OCI-LY3 (cell line): Measurements from ENCODE around the gene CDT1.

Source experiments
- H2AFZ ChIP-seq: fragments of 200-600, 300-600 bp; shearing (Covaris generic); 2 replicates; pipeline ENCODE4 v1.6.0; 2014; ENCODE audit warnings: antibody characterized with exemption, low read depth, low read length
- H3K27ac ChIP-seq: fragments of 200-600, 300-600 bp; sonication (generic); 2 replicates; pipeline ENCODE4 v1.5.1; 2014; ENCODE audit warnings: mild to moderate bottlenecking, low read length, moderate library complexity, mixed read lengths
- H3K27me3 ChIP-seq: fragments of 200-600, 300-600 bp; sonication (generic); 2 replicates; pipeline ENCODE4 v1.6.1; 2014; ENCODE audit warnings: low read depth, low read length, mixed read lengths
- H3K36me3 ChIP-seq: fragments of 200-600, 300-600 bp; sonication (generic); replicated peaks from 2 replicates; pipeline ENCODE3; 2014; ENCODE audit warnings: low read depth, low read length, mixed read lengths
- H3K4me1 ChIP-seq: fragments of 300-600, 200-600 bp; sonication (generic); 2 replicates; pipeline ENCODE4 v1.6.1; 2014; ENCODE audit warnings: low read length, mixed read lengths
- H3K4me2 ChIP-seq: fragments of 200-600, 300-600 bp; sonication (generic); 2 replicates; pipeline ENCODE4 v1.6.1; 2014; ENCODE audit warnings: low read length, mixed read lengths
- H3K4me3 ChIP-seq: fragments of 300-600, 200-600 bp; sonication (generic); 2 replicates; pipeline ENCODE4 v1.5.1; 2014; ENCODE audit warnings: antibody characterized with exemption, mild to moderate bottlenecking, low read length, moderate library complexity
- H3K79me2 ChIP-seq: fragments of 300-600, 200-600 bp; shearing (Covaris generic); 2 replicates; pipeline ENCODE4 v1.6.1; 2014; ENCODE audit warnings: mild to moderate bottlenecking, low read length, mixed read lengths
- H3K9ac ChIP-seq: fragments of 300-600, 200-600 bp; shearing (Covaris generic); 2 replicates; pipeline ENCODE4 v1.6.0; 2014; ENCODE audit warnings: mild to moderate bottlenecking, low read length, moderate library complexity
- H3K9me3 ChIP-seq: fragments of 200-600, 300-600 bp; shearing (Covaris generic); 2 replicates; pipeline ENCODE4 v1.6.1; 2014; ENCODE audit warnings: low read length, mixed read lengths; ENCODE audit not compliant: insufficient read depth
- H4K20me1 ChIP-seq: fragments of 200-600, 300-600 bp; sonication (generic); 2 replicates; pipeline ENCODE4 v1.6.1; 2016; ENCODE audit warnings: low read length, mixed read lengths; ENCODE audit not compliant: insufficient read depth
- CTCF ChIP-seq: fragments of 200-600, 300-600 bp; sonication (generic); IDR thresholded peaks from 2 replicates; pipeline ENCODE4 v1.5.1; 2014; ENCODE audit warnings: antibody characterized with exemption, low read length, low read depth
- EZH2phosphoT487 ChIP-seq: fragments of 200-600 bp; shearing (Covaris generic); IDR thresholded peaks from 2 replicates; pipeline ENCODE4 v1.6.1; 2018; ENCODE audit warnings: antibody characterized with exemption, mixed run types, low read depth

Gene CDT1

GRCh38 chr16:88850531-88851199 lies 47.1 kb downstream of the CDT1 start:
- no peak overlapping the region for H3K27ac ChIP-seq
- H3K4me3 ChIP-seq = no peak overlapping the region
- no peaks in the 10 kb centered on the region for H3K9me3 ChIP-seq
- H4K20me1 ChIP-seq = peaks cover 5% of the 10 kb centered on the region; the same call in 1 of the 2 replicates
- H3K4me1 ChIP-seq = peaks cover 12% of the 10 kb centered on the region
- H3K9ac ChIP-seq = no peak overlapping the region
- no peak overlapping the region for H2AFZ ChIP-seq
- H3K79me2 ChIP-seq = peaks cover 1% of the 10 kb centered on the region; the same call in 1 of the 2 replicates
- peaks cover 11% of the 10 kb centered on the region for H3K36me3 ChIP-seq
- TF ChIP-seq EZH2phosphoT487 = no peak
- no peak for TF ChIP-seq CTCF
- H3K27me3 ChIP-seq = no peaks in the 10 kb centered on the region
- H3K4me2 ChIP-seq = no peak overlapping the region

DNA sequence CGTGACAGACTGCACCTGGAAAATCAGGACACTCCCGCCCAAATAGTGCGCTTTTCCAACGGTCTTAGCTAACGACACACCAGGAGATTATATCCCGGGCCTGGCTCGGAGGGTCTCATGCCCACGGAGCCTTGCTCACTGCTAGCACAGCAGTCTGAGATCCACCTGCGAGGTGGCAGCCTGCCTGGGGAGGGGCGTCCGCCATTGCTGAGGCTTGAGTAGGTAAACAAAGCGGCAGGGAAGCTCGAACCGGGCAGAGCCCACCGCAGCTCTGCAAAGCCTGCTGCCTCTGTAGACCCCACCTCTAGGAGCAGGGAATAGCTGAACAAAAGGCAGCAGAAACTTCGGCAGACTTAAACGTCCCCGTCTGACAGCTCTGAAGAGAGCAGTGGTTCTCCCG lies 48.0 kb downstream of the CDT1 start:
- Histone ChIP-seq H3K4me2 (no peak overlapping the region), H3K27me3 (no peaks in the 10 kb centered on the region), H3K4me3 (no peak overlapping the region), H3K36me3 (peaks cover 11% of the 10 kb centered on the region), H3K9me3 (no peaks in the 10 kb centered on the region), H3K4me1 (peaks cover 16% of the 10 kb centered on the region), H2AFZ (no peak overlapping the region), H4K20me1 (peaks cover 9% of the 10 kb centered on the region; the same call in 1 of the 2 replicates), H3K79me2 (peaks cover 6% of the 10 kb centered on the region; the same call in 1 of the 2 replicates), H3K27ac (no peak overlapping the region), H3K9ac (no peak overlapping the region)
- TF ChIP-seq EZH2phosphoT487 (no peak), CTCF (no peak)

- peaks cover 6% of the 10 kb centered on the region for H3K36me3 ChIP-seq
Observed at GRCh38 chr16:88853325-88853941, 49.8 kb downstream of the CDT1 start.

More at GRCh38 chr16:88853325-88853941, 49.8 kb downstream of the CDT1 start:
- Histone ChIP-seq H3K4me3 (no peak overlapping the region), H3K9me3 (no peaks in the 10 kb centered on the region), H3K27ac (no peak overlapping the region), H2AFZ (no peak overlapping the region), H4K20me1 (peaks cover 9% of the 10 kb centered on the region; the same call in 1 of the 2 replicates), H3K79me2 (peaks cover 18% of the 10 kb centered on the region), H3K4me2 (no peak overlapping the region), H3K4me1 (peaks cover 23% of the 10 kb centered on the region), H3K27me3 (no peaks in the 10 kb centered on the region), H3K9ac (no peak overlapping the region)
- TF ChIP-seq EZH2phosphoT487 (no peak), CTCF (no peak)
